Subcutaneous abdominal adipose tissue (tissue), 5 donors: ENCODE measurements around the gene LRTM2.

ENCODE experiments used
- H3K27ac ChIP-seq: one replicate; pipeline ENCODE4 v1.7.0; 2013; ENCODE audit warnings: low read depth, mild to moderate bottlenecking, inconsistent platforms, low read length, moderate library complexity
- H3K27me3 ChIP-seq, 5 donors: one replicate each; pipeline ENCODE4 v1.7.0; 2013; ENCODE audit warnings: low read length in 5 of 5, inconsistent platforms in 1 of 5; ENCODE audit not compliant: control insufficient read depth in 5 of 5, insufficient read depth in 4 of 5
- H3K36me3 ChIP-seq, 5 donors: one replicate each; pipeline ENCODE4 v1.7.0; 2013; ENCODE audit warnings: low read length in 5 of 5; ENCODE audit not compliant: control insufficient read depth in 5 of 5, insufficient read depth in 5 of 5
- H3K4me1 ChIP-seq, 5 donors: one replicate each; pipeline ENCODE4 v1.7.0; 2013; ENCODE audit warnings: low read length in 5 of 5, mild to moderate bottlenecking in 3 of 5, moderate library complexity in 1 of 5; ENCODE audit not compliant: control insufficient read depth in 5 of 5, insufficient read depth in 5 of 5
- H3K4me3 ChIP-seq, 5 donors: one replicate each; pipeline ENCODE4 v1.7.0; 2013; ENCODE audit warnings: low read length in 5 of 5, low read depth in 1 of 5
- H3K9ac ChIP-seq, 5 donors: one replicate each; pipeline ENCODE4 v1.7.0; 2013; ENCODE audit warnings: low read length in 5 of 5, mild to moderate bottlenecking in 4 of 5, moderate library complexity in 3 of 5
- H3K9me3 ChIP-seq, 5 donors: one replicate each; pipeline ENCODE4 v1.7.0; 2013; ENCODE audit warnings: low read length in 5 of 5; ENCODE audit not compliant: control insufficient read depth in 5 of 5
- donor health status: healthy.
- donor health status: healthy.
- donor health status: healthy.
- donor health status: healthy.
- donor health status: healthy.

LRTM2 gene

GRCh38 chr12:1790444-1790843 lies 29.9 kb upstream of the LRTM2 start:
- Histone ChIP-seq H3K36me3 (peaks cover 0 to 31% (median 25%) of the 10 kb centered on the region in 5 donors), H3K9ac (no peak overlapping the region), H3K9me3 (no peaks in the 10 kb centered on the region), H3K4me3 (no peak overlapping the region), H3K27ac (no peak overlapping the region), H3K27me3 (no peaks in the 10 kb centered on the region), H3K4me1 (peaks cover 2 to 55% (median 44%) of the 10 kb centered on the region in 5 donors)

- no peaks in the 10 kb centered on the region for H3K9me3 ChIP-seq
- no peak overlapping the region for H3K4me3 ChIP-seq
- H3K4me1 ChIP-seq: peaks cover 6 to 62% (median 53%) of the 10 kb centered on the region in 5 donors
- H3K36me3 ChIP-seq: peaks cover 0 to 22% (median 17%) of the 10 kb centered on the region in 5 donors
- H3K9ac ChIP-seq: no peak overlapping the region
- no peaks in the 10 kb centered on the region for H3K27me3 ChIP-seq
- H3K27ac ChIP-seq: no peak overlapping the region
Measured at GRCh38 chr12:1791104-1791841, 29.1 kb upstream of the LRTM2 start.

GRCh38 chr12:1792406-1792805 lies 28.0 kb upstream of the LRTM2 start:
- Histone ChIP-seq H3K36me3 (peaks cover 0 to 13% (median 7%) of the 10 kb centered on the region in 5 donors), H3K9ac (peak overlapping the region in 1 of 5 donors; percentile 2), H3K27me3 (no peaks in the 10 kb centered on the region), H3K9me3 (no peaks in the 10 kb centered on the region), H3K4me3 (no peak overlapping the region), H3K27ac (peak overlapping the region; percentile 21), H3K4me1 (peaks cover 6 to 72% (median 64%) of the 10 kb centered on the region in 5 donors)

- peaks cover 0 to 4% (median 0%) of the 10 kb centered on the region in 5 donors for H3K36me3 ChIP-seq
- no peak overlapping the region for H3K9ac ChIP-seq
- H3K9me3 ChIP-seq: no peaks in the 10 kb centered on the region
- no peaks in the 10 kb centered on the region for H3K27me3 ChIP-seq
- peak overlapping the region; percentile 21 for H3K27ac ChIP-seq
- H3K4me1 ChIP-seq: peaks cover 6 to 65% (median 59%) of the 10 kb centered on the region in 5 donors
- no peak overlapping the region for H3K4me3 ChIP-seq
Measured at GRCh38 chr12:1793426-1794210, 26.7 kb upstream of the LRTM2 start.

GRCh38 chr12:1794440-1795090 lies 25.8 kb upstream of the LRTM2 start:
- peaks cover 0 to 4% (median 0%) of the 10 kb centered on the region in 5 donors for H3K36me3 ChIP-seq
- H3K27ac ChIP-seq: peak overlapping the region; percentile 37
- peak overlapping the region in 2 of 5 donors; percentile 13 to 81 for H3K4me3 ChIP-seq
- no peaks in the 10 kb centered on the region for H3K9me3 ChIP-seq
- H3K4me1 ChIP-seq: peaks cover 6 to 65% (median 59%) of the 10 kb centered on the region in 5 donors
- H3K27me3 ChIP-seq: no peaks in the 10 kb centered on the region
- H3K9ac ChIP-seq: no peak overlapping the region

GRCh38 chr12:1795221-1795784 lies 25.1 kb upstream of the LRTM2 start:
- peak overlapping the region; percentile 37 to 81 (median 46) for H3K4me3 ChIP-seq
- H3K27me3 ChIP-seq: no peaks in the 10 kb centered on the region
- peak overlapping the region; percentile 69 for H3K27ac ChIP-seq
- peaks cover 6 to 67% (median 59%) of the 10 kb centered on the region in 5 donors for H3K4me1 ChIP-seq
- H3K9ac ChIP-seq: peak overlapping the region in 3 of 5 donors; percentile 26 to 72 (median 65)
- no peaks in the 10 kb centered on the region for H3K9me3 ChIP-seq
- peaks cover 0 to 4% (median 0%) of the 10 kb centered on the region in 5 donors for H3K36me3 ChIP-seq

GRCh38 chr12:1795785-1796514 lies 24.4 kb upstream of the LRTM2 start:
- H3K9ac ChIP-seq: peak overlapping the region; percentile 73 to 90 (median 89)
- no peaks in the 10 kb centered on the region for H3K9me3 ChIP-seq
- no peaks in the 10 kb centered on the region for H3K27me3 ChIP-seq
- no peaks in the 10 kb centered on the region for H3K36me3 ChIP-seq
- peak overlapping the region; percentile 74 to 81 (median 79) for H3K4me3 ChIP-seq
- H3K4me1 ChIP-seq: peaks cover 6 to 66% (median 54%) of the 10 kb centered on the region in 5 donors
- H3K27ac ChIP-seq: peak overlapping the region; percentile 69

GRCh38 chr12:1796515-1797010 lies 23.8 kb upstream of the LRTM2 start:
- peak overlapping the region; percentile 69 for H3K27ac ChIP-seq
- no peaks in the 10 kb centered on the region for H3K27me3 ChIP-seq
- H3K4me1 ChIP-seq: peaks cover 6 to 63% (median 48%) of the 10 kb centered on the region in 5 donors

More at GRCh38 chr12:1796515-1797010, 23.8 kb upstream of the LRTM2 start:
- H3K9me3 ChIP-seq: no peaks in the 10 kb centered on the region
- peak overlapping the region; percentile 73 to 90 (median 89) for H3K9ac ChIP-seq
- H3K36me3 ChIP-seq: no peaks in the 10 kb centered on the region
- H3K4me3 ChIP-seq: peak overlapping the region; percentile 74 to 81 (median 79)
